Pulmonary artery endothelial cell (primary cell): ENCODE data around the gene ELOF1. TPM values are rescaled to one million over a fixed set of nuclear protein-coding genes. Genes with fewer than 3 reads are reported as not detected.
A peak's percentile ranks its signal among the peaks of the same experiment; 100 is the strongest.

ENCODE experiments used
- DNase-seq: peaks from one replicate; pipeline ENCODE4 v3.0.0-alpha.2; 2011; ENCODE audit warnings: low read depth, low spot score
- total RNA-seq: library from RNA; depleted of rRNA; stranded (reverse); fragments of >200 nt; gene quantifications from 2 replicates; pipeline ENCODE4 v1.2.3, GENCODE V29; 2014

The ELOF1 gene
- total RNA-seq, 1 donor from 2014 or later: 29.5 TPM

DNA sequence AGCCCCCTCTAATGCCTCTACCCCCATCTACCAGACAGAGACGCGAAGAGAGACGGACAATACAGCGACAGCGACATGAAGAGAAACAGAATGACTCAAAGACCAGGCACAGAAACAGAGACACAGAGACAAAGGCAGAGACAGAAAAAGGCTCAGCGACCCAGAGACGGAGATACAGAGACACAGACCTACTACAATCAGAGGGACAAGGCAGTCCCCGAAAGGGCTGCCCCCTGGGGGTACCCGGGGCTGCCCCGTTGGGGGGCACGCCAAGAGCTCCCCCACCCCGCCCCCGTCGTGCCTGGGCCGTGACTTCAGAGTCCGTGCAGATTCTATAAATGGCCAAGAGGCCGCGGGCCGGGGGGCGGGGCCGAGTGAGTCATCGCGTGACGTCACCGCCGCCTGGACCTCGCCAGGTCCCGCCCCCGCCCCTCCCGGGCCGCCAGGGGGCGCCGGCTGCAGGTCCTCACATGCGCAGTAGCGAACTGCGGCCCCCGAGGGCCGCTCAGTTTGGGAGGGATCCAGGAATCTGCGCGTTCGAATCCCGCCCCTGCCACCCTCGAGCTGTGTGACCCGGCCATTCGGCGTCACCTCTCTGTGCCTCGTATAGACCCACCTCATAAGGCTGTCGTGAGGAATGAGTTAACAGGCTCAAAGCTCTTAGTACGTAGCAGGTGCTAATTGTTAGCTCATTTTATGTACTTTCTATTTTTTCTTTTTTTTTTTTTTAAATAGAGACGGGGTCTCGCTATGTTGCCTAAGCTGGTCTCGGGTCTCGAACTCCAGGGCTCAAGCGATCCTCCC, 23.0 kb downstream of the ELOF1 start:
- no peak for DNase-seq

DNA sequence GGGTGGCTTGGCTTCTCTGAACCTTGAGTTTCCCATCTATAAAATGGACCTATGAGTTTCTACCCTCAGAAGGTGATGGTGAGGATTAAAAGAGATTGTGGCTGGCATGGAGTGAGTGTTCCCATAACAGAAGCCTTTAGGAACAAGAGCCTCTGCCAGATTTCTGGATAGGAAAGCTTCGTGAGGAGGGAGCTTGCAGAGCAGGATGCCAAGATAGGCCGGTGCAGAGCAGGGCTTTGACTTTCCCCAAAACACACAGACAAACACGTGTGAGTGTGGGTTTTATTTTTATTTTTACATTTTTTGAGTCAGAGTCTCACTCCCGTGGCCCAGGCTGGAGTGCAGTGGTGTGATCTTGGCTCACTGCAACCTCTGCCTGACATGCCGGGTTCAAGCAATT, 24.1 kb downstream of the ELOF1 start:
- DNase-seq: no peak

DNA sequence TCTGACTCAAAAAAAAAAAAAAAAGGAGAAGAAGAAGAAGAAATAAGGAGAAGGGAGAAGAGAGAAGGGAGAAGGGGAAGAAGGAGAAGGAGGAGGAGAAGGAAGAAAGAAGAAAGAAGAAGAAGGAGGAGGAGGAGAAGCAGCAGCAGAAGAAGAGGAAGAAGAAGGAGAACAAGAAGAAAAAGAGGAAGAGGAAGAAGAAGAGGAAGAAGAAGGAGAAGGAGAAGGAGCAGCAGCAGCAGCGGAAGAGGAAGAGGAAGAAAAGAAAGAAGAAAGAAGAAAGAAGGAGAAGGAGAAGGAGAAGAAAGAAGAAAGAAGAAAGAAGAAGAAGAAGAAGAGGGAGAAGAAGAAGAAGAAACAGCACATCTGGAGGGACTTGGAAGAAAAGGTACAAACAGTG, 24.5 kb downstream of the ELOF1 start:
- no peak for DNase-seq

DNA sequence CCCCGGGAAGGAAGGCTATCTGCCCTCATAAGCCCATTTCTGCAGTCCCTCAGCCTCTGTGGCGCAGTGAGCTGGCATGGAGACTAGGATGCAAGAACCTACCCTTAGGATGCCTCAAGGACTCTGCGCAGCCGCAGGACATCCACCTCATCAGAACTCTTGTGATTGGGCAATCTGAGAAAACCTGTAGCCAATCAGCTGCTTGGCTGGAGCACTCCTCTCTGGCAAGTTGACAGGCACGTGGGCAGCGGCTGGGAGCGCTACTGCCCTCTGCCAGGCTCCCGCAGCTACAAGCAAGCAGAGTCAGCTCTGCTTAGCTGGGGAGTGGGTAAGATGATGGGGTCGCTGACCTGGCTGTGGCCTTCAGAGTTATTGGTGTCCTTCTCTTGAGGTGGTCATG, 28.6 kb downstream of the ELOF1 start:
- DNase-seq: peak; percentile 50

DNA sequence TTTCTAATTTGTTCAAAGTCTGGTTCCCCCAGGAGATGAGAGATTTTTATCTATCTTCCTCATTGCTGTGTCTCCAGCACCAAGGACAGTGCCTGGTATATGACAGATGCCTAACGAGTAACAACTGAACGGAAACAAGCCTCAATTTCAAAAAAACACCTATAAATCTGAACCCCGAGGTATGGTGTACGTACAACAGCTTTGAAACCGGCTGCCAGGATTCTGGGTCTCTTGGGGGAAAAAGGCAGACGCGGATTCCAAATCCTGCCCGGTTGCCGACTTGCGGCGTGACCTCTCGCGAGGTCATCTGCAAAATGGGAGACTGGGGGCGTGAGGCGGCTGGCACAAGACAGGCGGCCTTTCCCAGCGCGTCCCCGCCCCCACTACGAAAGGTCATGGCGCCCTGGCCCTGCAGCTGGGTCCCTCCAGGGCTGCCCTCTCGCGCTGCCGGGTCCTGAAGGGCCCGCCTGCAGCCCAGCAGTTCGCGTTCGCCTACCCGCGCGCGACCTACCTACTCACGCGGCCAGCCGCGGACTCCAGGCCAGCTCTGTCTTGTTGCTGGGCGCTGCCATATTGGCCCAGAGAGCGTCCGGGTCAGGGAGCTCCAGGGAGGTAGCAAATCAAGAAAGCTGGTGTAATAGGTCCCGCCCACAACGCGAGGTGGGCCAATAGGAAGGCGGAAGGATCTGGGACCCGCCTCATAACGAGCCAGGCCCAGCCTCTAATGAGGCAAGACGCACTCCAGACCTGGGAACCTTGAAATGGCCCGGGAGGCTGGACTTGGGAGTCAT, 30.3 kb downstream of the ELOF1 start, which contains the start of gene ECSIT:
Gene ECSIT, minus strand, starts transcription at position 584 of the 791 bp plus-strand sequence. CDS start 9,964 bp downstream, outside the sequence.
- peak; percentile 95 for DNase-seq

DNA sequence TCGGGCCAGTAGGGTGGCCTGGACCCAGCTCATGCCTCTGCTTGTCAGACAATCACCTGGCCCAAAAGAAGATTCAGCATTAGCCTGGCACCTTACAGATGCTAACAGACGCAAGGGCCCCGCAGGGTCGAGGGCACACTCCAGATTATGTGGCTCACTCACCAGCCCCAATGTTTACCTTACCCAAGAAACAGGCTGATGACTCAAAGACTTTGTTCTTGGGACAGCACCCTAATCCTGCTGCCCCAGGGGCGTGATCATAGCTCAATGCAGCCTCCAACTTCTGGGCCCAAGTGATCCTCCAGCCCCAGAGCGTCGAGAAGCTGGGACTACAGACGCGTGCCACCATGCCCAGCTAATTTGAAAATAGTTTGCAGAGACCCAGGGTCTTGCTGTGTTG, 39.9 kb downstream of the ELOF1 start:
- DNase-seq: no peak

DNA sequence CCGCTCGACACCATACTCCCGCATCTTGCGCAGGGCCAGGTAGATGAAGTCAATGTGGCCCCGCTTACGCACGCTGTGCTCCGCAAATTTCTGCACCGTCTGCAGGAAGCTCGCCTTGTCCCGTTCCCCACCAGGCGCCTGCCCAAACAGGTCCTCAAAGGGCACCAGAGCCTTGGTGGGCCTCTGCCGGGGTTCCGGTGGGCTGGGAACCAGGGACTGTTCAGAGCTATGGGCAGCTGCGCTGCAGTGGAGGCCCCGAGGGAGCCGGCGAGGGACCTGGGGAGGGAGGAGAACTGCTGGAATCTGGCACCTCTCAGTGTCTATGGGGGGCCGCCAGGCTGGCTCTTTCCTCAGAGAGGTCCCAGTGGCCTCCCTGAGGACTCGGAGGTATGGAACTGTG, 45.1 kb downstream of the ELOF1 start:
- no peak for DNase-seq

DNA sequence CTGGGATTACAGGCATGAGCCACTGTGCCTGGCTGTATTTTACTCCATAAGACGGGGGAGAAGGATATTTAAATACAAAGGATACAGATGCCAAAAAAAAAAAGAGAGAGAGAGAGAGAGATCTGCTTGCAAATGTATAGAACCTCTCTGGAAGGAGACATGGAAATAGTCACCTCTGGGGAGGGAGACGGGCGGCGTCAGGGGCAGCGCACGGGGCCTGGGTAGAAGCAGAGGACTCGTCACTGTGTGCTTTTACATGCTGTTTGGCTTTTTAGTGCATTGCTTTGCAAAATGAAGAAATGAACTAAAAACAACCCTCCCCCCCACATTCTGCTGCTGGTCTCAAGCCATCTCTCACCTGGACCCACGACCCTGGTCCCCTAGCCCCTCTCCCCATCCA, 48.6 kb downstream of the ELOF1 start:
- no peak for DNase-seq

DNA sequence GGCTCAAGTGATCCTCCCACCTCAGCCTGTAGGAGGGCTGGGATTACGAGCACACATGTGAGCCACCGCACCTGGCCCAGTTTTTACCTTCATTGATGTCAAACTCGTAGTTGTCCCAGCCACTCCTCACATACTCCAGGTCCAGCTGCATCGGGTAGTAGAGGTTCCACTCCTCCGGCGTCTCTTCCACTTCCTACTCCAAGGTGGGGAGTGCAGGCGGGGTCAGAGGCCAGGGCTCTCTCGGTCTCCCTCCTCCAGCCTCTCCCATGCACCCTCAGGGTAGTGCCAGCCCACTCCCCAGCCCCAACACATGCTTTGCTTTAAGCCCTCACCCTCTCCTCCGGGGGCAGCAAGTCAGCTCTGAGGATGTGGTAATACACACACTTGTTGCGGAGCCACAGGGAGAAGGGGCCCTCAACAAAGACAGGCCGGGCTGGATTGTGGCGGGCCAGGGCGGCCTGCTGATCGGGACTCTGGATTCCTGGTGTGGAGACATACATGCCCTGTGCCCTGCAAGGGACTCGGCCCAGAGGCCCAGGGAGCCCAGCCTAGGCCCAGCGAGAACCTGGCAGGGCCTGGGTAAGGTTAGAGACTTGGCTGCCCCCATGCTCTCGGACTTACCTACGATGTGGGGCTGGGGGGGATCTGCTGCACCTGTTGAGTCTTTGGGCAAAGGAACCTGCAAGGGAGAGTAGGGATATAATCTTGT, 51.5 kb downstream of the ELOF1 start:
- no peak for DNase-seq

DNA sequence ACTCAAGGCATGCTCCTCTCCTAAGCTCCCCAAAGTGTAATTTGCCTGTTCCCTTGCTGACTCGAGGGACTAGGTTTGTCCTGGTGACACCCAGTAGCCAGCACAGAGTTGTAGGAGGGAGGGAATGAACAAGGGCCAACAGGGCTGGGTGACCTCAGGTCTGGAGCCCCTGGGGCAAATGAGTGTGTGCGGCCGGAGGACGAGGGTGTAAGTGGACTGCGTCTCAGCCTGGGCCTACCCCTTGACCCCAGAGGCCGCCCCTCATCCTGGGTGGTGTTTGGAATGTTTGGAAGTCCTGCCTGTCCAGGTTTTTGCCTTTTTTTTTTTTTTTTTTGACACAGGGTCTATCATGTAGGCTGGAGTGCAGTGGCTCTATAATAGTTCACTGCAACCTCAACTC, 52.1 kb downstream of the ELOF1 start:
- DNase-seq: no peak

DNA sequence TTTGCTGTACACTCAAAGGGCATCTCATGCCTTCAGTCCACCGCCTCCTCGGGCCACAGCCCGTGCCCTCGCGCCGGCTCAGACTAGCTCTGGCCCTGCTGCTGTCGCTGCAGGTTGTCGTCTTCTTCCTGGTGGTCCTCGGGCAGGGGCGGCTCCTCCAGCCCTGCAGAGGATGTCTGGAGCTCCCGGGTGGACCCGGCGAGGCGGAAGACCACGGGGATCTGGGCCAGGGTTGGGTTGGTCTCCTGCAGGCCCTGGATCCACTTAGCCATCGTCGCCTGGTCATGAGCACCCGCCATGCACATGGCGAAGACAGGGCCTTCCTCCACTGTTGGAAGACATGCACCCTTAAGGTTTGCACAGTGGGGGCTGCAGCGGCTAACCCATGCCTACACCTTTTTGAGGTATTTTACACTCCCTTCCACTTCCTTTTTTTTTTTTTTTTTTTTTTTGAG, 52.9 kb downstream of the ELOF1 start:
- DNase-seq: no peak

DNA sequence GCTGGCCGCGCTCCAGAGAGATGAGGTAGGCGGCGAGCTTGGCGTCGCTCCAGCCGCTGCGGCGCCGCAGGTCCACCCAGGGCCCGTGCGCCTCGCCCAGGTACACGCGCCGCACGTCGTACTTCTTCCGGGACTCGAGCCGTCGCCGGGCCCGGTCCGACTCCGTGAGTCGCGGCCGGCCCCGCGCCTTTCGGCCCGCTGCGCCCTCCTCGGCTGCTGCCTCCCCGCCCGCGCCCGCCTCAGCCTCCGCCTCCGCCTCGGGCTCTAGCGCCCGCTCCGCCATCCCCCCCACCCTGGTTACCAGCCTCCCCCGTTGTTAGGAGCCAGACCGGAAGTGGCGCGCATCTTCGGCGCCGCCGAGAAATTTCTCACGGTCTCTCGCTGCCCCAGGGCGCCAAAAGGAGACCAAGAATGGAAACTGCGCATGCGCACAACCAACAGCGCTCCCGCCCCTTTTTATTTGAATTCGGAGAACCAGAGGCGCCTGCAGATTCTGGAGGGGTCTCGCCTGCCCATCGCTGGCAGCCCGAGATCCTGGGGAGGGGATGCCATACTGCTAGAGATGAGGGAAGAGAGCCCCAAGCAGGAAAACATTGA, 53.4 kb downstream of the ELOF1 start, which contains the start of gene ZNF653:
Gene ZNF653, minus strand, starts transcription at position 336 of the 597 bp plus-strand sequence. Its CDS starts 53 bp downstream, at position 283.
- DNase-seq: peak; percentile 76

DNA sequence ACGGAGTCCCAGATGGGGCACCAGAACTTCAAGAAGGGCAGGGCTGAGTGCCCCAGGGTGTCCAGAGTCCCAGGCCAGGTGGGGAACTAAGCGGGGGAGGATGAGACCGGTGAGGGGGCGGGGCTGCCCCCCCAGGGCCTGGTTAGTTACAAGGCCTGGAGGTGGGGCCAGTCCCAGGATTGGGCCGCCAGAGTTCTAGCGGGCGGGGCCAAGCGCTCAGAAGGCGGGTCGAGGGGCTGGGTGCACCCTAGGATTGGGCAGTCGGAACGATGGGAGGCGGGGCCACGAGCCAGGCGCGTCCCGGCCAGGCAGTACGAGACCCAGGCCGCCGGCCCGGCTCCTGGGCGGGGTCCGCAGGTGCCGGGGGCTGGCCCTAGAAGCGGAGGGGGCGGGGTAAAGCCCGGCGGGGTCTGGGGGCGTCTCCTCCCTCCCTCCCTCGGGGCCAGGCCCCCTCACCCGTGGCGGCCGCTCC, 54.0 kb downstream of the ELOF1 start:
- DNase-seq: peak; percentile 81

DNA sequence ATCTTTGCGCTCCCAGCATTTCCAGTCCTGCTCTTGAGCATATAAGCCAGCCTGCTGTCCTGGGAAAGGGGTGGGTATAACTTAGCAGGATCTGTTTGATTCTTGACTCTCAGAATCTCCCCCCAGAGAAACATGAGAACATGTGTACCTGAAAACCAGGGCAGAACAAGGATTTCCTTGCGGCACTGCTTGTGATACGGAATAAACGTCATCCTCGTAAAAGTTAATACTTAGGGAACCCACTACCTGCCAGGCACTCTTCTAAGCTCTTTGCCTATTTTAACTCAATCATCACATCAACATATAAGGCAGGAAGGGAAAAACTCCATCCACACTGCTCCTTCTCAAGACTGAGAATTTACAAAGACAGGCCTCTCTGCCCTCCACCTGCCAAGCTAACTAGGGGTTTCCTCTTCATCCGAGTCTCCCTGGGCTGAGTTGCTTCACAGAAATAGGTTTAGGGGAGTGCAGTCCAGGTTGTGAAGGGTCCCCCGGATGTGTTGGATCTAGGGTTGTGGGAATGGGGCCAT, 54.5 kb downstream of the ELOF1 start:
- no peak for DNase-seq

Other genes starting within 250 kb of the ELOF1 start
- 47.1 and 60.7 TPM in 2 replicates for gene RAB3D, start 219.6 kb downstream of the ELOF1 start, total RNA-seq
- gene TMEM205, start 213.0 kb downstream of the ELOF1 start, total RNA-seq: 57.1 and 64.0 TPM in 2 replicates
- gene CCDC159, start 212.7 kb downstream of the ELOF1 start, total RNA-seq: 8.2 and 10.6 TPM in 2 replicates
- 5.5 and 7.6 TPM in 2 replicates for gene PLPPR2, start 203.8 kb downstream of the ELOF1 start, total RNA-seq
- gene SWSAP1, start 184.6 kb downstream of the ELOF1 start, total RNA-seq: 0.73 and 0.78 TPM in 2 replicates
- 7.9 and 8.5 TPM in 2 replicates for gene EPOR, start 174.9 kb downstream of the ELOF1 start, total RNA-seq
- gene RGL3, start 139.9 kb downstream of the ELOF1 start, total RNA-seq: 0.66 and 2.6 TPM in 2 replicates
- gene ODAD3, start 124.1 kb downstream of the ELOF1 start, total RNA-seq: 0.13 and 0.18 TPM in 2 replicates
- gene PRKCSH, start 123.6 kb downstream of the ELOF1 start, total RNA-seq: 154 and 185 TPM in 2 replicates
- not detected in 2 replicates for gene ELAVL3, start 78.2 kb downstream of the ELOF1 start, total RNA-seq
- gene ZNF653, start 53.4 kb downstream of the ELOF1 start, total RNA-seq: 5.5 and 6.0 TPM in 2 replicates
- 34.9 and 55.2 TPM in 2 replicates for gene ECSIT, start 30.1 kb downstream of the ELOF1 start, total RNA-seq
- 0.07 and 0.35 TPM in 2 replicates for gene CNN1, start 20.4 kb downstream of the ELOF1 start, total RNA-seq
- 1.2 TPM in 1 of 2 replicates, not detected in the other for gene ACP5, start 18.4 kb upstream of the ELOF1 start, total RNA-seq
- 18.8 and 20.5 TPM in 2 replicates for gene ZNF627, start 38.3 kb upstream of the ELOF1 start, total RNA-seq
- 5.1 and 10.2 TPM in 2 replicates for gene ZNF823, start 179.7 kb upstream of the ELOF1 start, total RNA-seq
- gene ZNF441, start 207.8 kb upstream of the ELOF1 start, total RNA-seq: 8.2 and 8.9 TPM in 2 replicates
- 0.86 and 1.7 TPM in 2 replicates for gene ZNF491, start 239.3 kb upstream of the ELOF1 start, total RNA-seq